IPS-11a (cell line): ENCODE data around the gene IRX5.

Experiments used
- H3K4me3 ChIP-seq: one replicate; pipeline ENCODE4 v1.5.1; 2013; ENCODE audit warnings: low read depth, low read length, control low read depth

The IRX5 gene

GRCh38 chr16:54930005-54930868, at the start of gene IRX5:
Gene IRX5, plus strand, starts transcription at chr16:54930865. Its CDS starts 334 bp downstream, at chr16:54931199.
- H3K4me3 ChIP-seq: peak within 1 kb of the TSS; percentile 70

GRCh38 chr16:54882556-54882955, 48.1 kb upstream of the IRX5 start:
- H3K4me3 ChIP-seq: no peak overlapping the region

GRCh38 chr16:54883358-54883757, 47.3 kb upstream of the IRX5 start:
- no peak overlapping the region for H3K4me3 ChIP-seq

- no peak overlapping the region for H3K4me3 ChIP-seq
Measured at GRCh38 chr16:54886078-54886477, 44.6 kb upstream of the IRX5 start.

- H3K4me3 ChIP-seq: no peak overlapping the region
Measured at GRCh38 chr16:54890381-54890780, 40.3 kb upstream of the IRX5 start.

- H3K4me3 ChIP-seq: no peak overlapping the region
Measured at GRCh38 chr16:54891346-54891745, 39.3 kb upstream of the IRX5 start.

GRCh38 chr16:54892981-54893380, 37.7 kb upstream of the IRX5 start:
- H3K4me3 ChIP-seq: no peak overlapping the region

GRCh38 chr16:54897930-54898329, 32.7 kb upstream of the IRX5 start:
- H3K4me3 ChIP-seq: no peak overlapping the region

GRCh38 chr16:54901606-54902005, 29.1 kb upstream of the IRX5 start:
- H3K4me3 ChIP-seq: no peak overlapping the region

GRCh38 chr16:54903047-54903446, 27.6 kb upstream of the IRX5 start:
- H3K4me3 ChIP-seq: no peak overlapping the region

GRCh38 chr16:54911079-54911478, 19.6 kb upstream of the IRX5 start:
- H3K4me3 ChIP-seq: no peak overlapping the region

GRCh38 chr16:54912720-54913119, 17.9 kb upstream of the IRX5 start:
- no peak overlapping the region for H3K4me3 ChIP-seq

GRCh38 chr16:54921206-54921824, 9.3 kb upstream of the IRX5 start:
- no peak overlapping the region for H3K4me3 ChIP-seq

GRCh38 chr16:54923055-54923473, 7.6 kb upstream of the IRX5 start:
- no peak overlapping the region for H3K4me3 ChIP-seq

GRCh38 chr16:54923988-54924387, 6.7 kb upstream of the IRX5 start:
- H3K4me3 ChIP-seq: no peak overlapping the region

- H3K4me3 ChIP-seq: no peak overlapping the region
Measured at GRCh38 chr16:54926166-54926838, 4.4 kb upstream of the IRX5 start.

GRCh38 chr16:54927125-54928015, 3.3 kb upstream of the IRX5 start:
- peak overlapping the region; percentile 38 for H3K4me3 ChIP-seq

- H3K4me3 ChIP-seq: peak overlapping the region; percentile 38
Measured at GRCh38 chr16:54928016-54928356, 2.7 kb upstream of the IRX5 start.

- H3K4me3 ChIP-seq: peak overlapping the region; percentile 38
Measured at GRCh38 chr16:54928411-54929089, 2.1 kb upstream of the IRX5 start.
